DOHH2 (cell line): Measurements from ENCODE around the gene RPL18.

Experiments used
- H3F3A ChIP-seq: fragments of 200-600 bp; sonication (generic), shearing (Covaris generic); 2 replicates; pipeline ENCODE4 v1.6.0; 2016; ENCODE audit warnings: antibody characterized with exemption, mild to moderate bottlenecking; ENCODE audit not compliant: control insufficient read depth, insufficient read depth
- H3K27ac ChIP-seq: fragments of 200-600 bp; sonication (generic); 2 replicates; pipeline ENCODE4 v1.5.1; 2014; ENCODE audit warnings: low read depth, mild to moderate bottlenecking, low read length, moderate library complexity
- H3K27me3 ChIP-seq: fragments of 200-600 bp; sonication (generic); 2 replicates; pipeline ENCODE4 v1.6.1; 2014; ENCODE audit warnings: mild to moderate bottlenecking, low read length, mixed read lengths; ENCODE audit not compliant: control insufficient read depth
- H3K36me3 ChIP-seq: fragments of 200-600 bp; sonication (generic); 2 replicates; pipeline ENCODE4 v1.6.1; 2014; ENCODE audit warnings: mild to moderate bottlenecking, low read length, moderate library complexity, mixed read lengths; ENCODE audit not compliant: control insufficient read depth
- H3K4me1 ChIP-seq: fragments of 200-600 bp; sonication (generic); 2 replicates; pipeline ENCODE4 v1.6.1; 2014; ENCODE audit warnings: mild to moderate bottlenecking, low read length, mixed read lengths; ENCODE audit not compliant: control insufficient read depth
- H3K4me2 ChIP-seq: fragments of 200-600 bp; sonication (generic); 2 replicates; pipeline ENCODE4 v1.6.0; 2014; ENCODE audit warnings: mild to moderate bottlenecking, low read length, moderate library complexity
- H3K4me3 ChIP-seq: fragments of 200-600 bp; sonication (generic); 2 replicates; pipeline ENCODE4 v1.5.1; 2014; ENCODE audit warnings: mild to moderate bottlenecking, low read length, mixed read lengths
- H3K79me2 ChIP-seq: fragments of 200-600 bp; sonication (generic); 2 replicates; pipeline ENCODE4 v1.6.1; 2014; ENCODE audit warnings: mild to moderate bottlenecking, low read length, mixed read lengths; ENCODE audit not compliant: control insufficient read depth
- H3K9me2 ChIP-seq: fragments of 200-600 bp; sonication (generic); replicated peaks from 2 replicates; pipeline ENCODE4 v1.6.1; 2014; ENCODE audit warnings: mild to moderate bottlenecking, low read length, mixed read lengths; ENCODE audit not compliant: control insufficient read depth
- H3K9me3 ChIP-seq: fragments of 200-600 bp; sonication (generic); 2 replicates; pipeline ENCODE4 v1.6.1; 2014; ENCODE audit warnings: antibody characterized with exemption, low read length, mixed read lengths; ENCODE audit not compliant: control insufficient read depth, insufficient read depth
- H4K20me1 ChIP-seq: fragments of 200-600 bp; sonication (generic); 2 replicates; pipeline ENCODE4 v1.6.0; 2014; ENCODE audit warnings: low read depth, mild to moderate bottlenecking, antibody characterized with exemption, low read length, moderate library complexity; ENCODE audit not compliant: control insufficient read depth, insufficient read depth
- EZH2phosphoT487 ChIP-seq: fragments of 200-600 bp; sonication (generic); IDR thresholded peaks from 2 replicates; pipeline ENCODE4 v1.6.1; 2017; ENCODE audit warnings: borderline replicate concordance, mild to moderate bottlenecking, antibody characterized with exemption, low read length, moderate library complexity, mixed read lengths
- TF ChIP-seq, protein P1 (sequence below): fragments of 200-600 bp; sonication (generic); IDR thresholded peaks from one replicate; pipeline ENCODE4 v1.5.1; 2014; ENCODE audit warnings: antibody characterized with exemption, mild to moderate bottlenecking, low read depth, low read length; ENCODE audit not compliant: poor library complexity, severe bottlenecking

RPL18 gene

DNA sequence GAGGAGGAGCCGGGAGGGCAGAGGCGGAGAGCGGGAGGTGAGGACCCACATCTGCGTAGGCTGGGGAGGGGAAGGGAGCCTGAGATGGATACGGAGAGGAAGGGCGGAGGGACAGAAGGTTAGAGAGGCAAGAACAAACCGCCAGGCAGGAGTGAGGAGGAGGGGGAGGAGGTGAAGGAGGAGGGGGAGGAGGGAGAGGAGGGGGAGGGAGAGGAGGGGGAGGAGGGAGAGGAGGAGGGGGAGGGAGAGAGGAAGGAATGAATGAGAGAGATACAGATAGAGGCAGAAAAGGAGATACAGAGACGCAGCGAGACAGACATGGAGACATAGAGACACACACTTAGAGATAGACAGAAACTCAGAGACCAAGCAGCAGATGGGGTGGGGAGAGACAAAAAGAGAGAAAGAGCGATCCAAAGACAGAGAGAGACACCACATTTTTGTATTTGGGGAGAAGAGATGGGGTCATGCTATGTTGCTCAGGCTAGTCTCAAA is 27.8 kb upstream of the RPL18 start:
- Histone ChIP-seq H3K9me3 (no peaks in the 10 kb centered on the region), H3K36me3 (no peaks in the 10 kb centered on the region), H3K4me1 (peaks cover 63% of the 10 kb centered on the region), H3K27me3 (no peaks in the 10 kb centered on the region), H3K9me2 (no peaks in the 10 kb centered on the region), H3K27ac (peak overlapping the region; percentile 95), H3K4me3 (peak overlapping the region; percentile 77), H3K79me2 (no peaks in the 10 kb centered on the region), H3K4me2 (peak overlapping the region; percentile 96), H3F3A (peaks cover 28% of the 10 kb centered on the region), H4K20me1 (no peaks in the 10 kb centered on the region)
- TF ChIP-seq EZH2phosphoT487: no peak
- TF ChIP-seq, protein P1, sequence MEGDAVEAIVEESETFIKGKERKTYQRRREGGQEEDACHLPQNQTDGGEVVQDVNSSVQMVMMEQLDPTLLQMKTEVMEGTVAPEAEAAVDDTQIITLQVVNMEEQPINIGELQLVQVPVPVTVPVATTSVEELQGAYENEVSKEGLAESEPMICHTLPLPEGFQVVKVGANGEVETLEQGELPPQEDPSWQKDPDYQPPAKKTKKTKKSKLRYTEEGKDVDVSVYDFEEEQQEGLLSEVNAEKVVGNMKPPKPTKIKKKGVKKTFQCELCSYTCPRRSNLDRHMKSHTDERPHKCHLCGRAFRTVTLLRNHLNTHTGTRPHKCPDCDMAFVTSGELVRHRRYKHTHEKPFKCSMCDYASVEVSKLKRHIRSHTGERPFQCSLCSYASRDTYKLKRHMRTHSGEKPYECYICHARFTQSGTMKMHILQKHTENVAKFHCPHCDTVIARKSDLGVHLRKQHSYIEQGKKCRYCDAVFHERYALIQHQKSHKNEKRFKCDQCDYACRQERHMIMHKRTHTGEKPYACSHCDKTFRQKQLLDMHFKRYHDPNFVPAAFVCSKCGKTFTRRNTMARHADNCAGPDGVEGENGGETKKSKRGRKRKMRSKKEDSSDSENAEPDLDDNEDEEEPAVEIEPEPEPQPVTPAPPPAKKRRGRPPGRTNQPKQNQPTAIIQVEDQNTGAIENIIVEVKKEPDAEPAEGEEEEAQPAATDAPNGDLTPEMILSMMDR: no peak

DNA sequence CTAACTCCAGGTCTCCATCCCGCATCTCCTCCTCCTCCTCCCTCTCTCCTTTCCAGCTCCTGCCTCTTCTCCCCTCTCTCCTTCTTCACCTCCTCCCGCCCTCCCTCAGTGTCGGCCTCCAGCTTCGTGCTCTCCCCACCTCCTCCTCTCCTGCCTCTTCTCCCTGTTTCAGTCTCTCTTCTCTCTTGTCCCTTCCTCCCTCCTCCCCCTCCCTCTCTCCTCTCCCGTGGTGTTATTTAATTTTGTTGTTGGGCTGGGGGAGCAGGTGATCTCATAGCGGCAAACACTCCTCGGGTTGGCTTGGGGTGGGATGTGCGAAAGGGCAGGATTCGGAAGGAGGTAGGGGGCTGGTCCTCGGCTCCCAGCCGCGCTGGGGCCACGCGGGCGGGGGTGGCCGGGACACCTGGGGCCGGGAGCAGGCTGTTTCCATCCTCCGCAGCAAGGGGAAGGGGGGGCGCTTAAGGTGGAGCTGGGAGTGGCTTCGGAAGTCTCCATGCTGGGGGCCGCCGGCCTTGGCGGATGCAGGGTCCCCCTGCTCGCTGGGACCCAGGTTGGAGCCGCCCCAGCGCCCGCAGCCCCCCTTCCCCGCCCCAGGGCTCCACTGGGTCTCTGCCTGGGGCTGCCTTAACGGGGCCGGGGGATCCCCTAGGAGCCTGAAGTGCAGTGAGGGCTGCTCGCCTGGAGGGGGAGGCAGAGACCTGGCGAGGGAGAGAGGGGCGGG is 27.2 kb upstream of the RPL18 start, which contains the start of gene CA11:
Gene CA11, minus strand, starts transcription at position 187 of the 721 bp plus-strand sequence. CDS start 555 bp downstream, outside the sequence.
- H3K4me2 ChIP-seq: peak within 1 kb of the TSS; percentile 96
- no peaks in the 10 kb centered on the region for H3K9me3 ChIP-seq
- H3K27me3 ChIP-seq: no peaks in the 10 kb centered on the region
- H3K79me2 ChIP-seq: no peaks in the 10 kb centered on the region
- peak within 1 kb of the TSS; percentile 95 for H3K27ac ChIP-seq
- peak within 1 kb of the TSS; percentile 77 for H3K4me3 ChIP-seq
- H3K9me2 ChIP-seq: no peaks in the 10 kb centered on the region
- H3K4me1 ChIP-seq: peaks cover 60% of the 10 kb centered on the region
- no peaks in the 10 kb centered on the region for H3K36me3 ChIP-seq
- no peaks in the 10 kb centered on the region for H4K20me1 ChIP-seq
- H3F3A ChIP-seq: peaks cover 29% of the 10 kb centered on the region
- TF ChIP-seq, protein P1: peak; percentile 89
- TF ChIP-seq EZH2phosphoT487: no peak

DNA sequence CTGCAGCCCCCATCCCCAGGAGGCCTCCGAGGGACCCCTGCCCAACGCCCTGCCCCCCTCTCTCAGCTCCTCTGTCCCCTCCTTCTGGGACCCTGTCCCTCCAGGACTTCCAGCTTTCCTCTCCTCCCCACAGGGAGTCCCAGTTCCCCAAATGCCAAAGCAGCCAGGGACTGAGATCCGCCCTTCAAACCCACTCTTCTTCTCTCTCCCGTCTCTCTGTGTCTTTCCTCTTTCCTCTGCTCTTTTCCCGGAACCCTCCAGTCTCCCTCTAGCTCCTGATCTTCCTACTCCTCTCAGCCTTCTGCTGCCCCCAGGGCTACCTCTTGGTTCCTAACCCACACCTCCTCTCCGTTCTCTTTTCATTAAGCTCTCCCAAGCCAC is 26.6 kb upstream of the RPL18 start:
- peak overlapping the region; percentile 82 for H3K27ac ChIP-seq
- no peaks in the 10 kb centered on the region for H3K9me3 ChIP-seq
- H3K4me3 ChIP-seq: peak overlapping the region; percentile 77
- peaks cover 27% of the 10 kb centered on the region for H3F3A ChIP-seq
- no peaks in the 10 kb centered on the region for H3K27me3 ChIP-seq
- no peaks in the 10 kb centered on the region for H3K36me3 ChIP-seq
- peak overlapping the region; percentile 96 for H3K4me2 ChIP-seq
- H3K9me2 ChIP-seq: no peaks in the 10 kb centered on the region
- no peak for TF ChIP-seq EZH2phosphoT487
- TF ChIP-seq, protein P1: no peak
- no peaks in the 10 kb centered on the region for H4K20me1 ChIP-seq
- H3K4me1 ChIP-seq: peaks cover 58% of the 10 kb centered on the region
- no peaks in the 10 kb centered on the region for H3K79me2 ChIP-seq
